ENCODE data around the gene PARD3.

PARD3 gene

DNA sequence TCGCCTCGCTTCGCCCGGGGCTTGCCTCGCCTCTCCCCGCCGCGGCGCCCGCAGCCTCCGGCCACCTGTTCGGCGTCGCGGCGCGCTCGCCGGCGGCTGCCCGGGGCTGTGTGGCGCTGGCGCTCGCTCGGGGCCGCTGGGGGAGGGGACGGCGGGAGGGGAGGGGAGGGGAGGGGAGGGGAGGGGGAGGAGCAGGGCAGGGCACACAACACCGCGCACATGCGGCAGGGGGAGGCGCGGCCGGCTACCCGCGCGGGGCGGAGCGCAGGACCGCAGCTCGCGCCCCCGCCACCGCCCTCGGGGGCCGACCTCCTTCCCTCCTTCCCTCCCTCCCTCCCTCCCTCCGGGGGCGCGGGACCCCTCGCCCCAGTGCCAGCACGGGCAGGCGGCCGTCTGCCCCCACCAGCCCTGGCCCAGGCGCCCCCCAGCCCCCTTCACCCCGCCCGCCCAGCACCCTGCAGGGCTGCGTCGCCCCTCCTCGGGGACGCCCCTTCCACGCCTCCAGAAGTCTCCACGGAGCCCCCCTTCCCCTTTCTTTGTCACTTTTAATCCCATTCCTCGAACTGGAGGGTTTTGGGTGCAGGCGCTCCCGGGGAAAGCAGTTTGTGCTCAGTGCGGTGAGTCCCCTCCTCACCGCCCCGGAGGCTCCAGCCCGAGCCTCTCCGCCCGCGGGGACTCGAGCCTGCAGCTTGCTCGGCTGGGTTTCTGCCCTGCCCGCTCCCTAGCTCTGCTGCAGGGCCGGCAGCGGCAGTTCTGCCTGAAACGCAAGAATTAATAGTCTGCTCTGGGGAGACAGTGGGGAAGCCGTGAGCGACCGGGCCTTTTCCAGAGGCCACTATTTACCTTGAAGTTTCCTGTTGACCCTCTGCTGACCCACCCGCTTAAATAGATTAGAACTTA, at the start of gene PARD3:
PARD3 (minus strand) TSS at position 112 of the 900 bp plus-strand sequence. CDS start 301 bp downstream, outside the sequence.
- TF ChIP-seq, protein P1, sequence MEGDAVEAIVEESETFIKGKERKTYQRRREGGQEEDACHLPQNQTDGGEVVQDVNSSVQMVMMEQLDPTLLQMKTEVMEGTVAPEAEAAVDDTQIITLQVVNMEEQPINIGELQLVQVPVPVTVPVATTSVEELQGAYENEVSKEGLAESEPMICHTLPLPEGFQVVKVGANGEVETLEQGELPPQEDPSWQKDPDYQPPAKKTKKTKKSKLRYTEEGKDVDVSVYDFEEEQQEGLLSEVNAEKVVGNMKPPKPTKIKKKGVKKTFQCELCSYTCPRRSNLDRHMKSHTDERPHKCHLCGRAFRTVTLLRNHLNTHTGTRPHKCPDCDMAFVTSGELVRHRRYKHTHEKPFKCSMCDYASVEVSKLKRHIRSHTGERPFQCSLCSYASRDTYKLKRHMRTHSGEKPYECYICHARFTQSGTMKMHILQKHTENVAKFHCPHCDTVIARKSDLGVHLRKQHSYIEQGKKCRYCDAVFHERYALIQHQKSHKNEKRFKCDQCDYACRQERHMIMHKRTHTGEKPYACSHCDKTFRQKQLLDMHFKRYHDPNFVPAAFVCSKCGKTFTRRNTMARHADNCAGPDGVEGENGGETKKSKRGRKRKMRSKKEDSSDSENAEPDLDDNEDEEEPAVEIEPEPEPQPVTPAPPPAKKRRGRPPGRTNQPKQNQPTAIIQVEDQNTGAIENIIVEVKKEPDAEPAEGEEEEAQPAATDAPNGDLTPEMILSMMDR (IDR thresholded peaks at IDR 0.05), result no peak

DNA sequence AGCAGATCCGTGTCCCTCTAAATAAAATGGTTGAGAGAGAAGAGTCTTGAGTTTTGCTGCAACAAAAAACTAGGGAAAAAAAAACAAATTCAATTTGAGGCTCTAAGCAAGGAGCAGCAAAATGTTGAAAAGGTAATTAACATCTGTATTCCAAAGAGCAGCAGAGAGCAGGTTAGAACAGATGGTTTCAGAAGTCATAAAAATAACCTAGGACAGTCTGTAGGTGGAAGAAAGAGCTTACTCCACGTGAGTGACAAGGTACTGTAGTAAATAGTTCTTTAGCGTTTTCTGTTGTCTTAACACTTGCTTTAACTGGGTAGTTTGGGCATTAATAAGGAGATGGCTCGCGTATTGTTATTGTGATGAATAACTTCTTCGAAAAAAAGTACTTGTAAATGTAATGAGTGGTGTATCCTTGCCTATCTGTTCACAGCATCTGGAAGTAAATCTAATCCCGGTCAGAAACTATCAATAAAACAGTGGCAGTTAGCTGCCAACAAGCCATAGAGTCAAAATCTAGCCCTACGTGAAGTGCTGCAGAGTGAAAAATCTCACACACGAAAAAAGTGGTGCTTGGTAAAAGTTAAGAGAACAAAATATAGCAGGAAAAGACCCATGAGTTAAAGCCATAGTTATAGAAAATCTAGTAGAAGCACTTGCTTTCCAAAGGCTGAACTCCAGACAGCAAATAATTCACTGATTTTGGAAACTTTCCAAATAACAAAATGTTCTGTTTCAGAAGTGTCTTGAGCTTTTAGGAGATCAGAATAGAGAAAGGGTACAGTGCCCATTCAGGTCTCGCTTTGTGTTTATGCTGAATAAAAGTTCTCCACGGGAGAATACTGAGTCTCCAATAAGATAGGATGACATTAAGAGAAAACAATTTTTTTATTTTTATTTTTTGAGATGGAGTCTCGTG, 49.3 kb upstream of the PARD3 start:
- TF ChIP-seq, protein P1 (IDR thresholded peaks at IDR 0.05), result no peak

GRCh38 chr10:34862892-34863291, 47.8 kb upstream of the PARD3 start:
- TF ChIP-seq, protein P1 (IDR thresholded peaks at IDR 0.05), result no peak

DNA sequence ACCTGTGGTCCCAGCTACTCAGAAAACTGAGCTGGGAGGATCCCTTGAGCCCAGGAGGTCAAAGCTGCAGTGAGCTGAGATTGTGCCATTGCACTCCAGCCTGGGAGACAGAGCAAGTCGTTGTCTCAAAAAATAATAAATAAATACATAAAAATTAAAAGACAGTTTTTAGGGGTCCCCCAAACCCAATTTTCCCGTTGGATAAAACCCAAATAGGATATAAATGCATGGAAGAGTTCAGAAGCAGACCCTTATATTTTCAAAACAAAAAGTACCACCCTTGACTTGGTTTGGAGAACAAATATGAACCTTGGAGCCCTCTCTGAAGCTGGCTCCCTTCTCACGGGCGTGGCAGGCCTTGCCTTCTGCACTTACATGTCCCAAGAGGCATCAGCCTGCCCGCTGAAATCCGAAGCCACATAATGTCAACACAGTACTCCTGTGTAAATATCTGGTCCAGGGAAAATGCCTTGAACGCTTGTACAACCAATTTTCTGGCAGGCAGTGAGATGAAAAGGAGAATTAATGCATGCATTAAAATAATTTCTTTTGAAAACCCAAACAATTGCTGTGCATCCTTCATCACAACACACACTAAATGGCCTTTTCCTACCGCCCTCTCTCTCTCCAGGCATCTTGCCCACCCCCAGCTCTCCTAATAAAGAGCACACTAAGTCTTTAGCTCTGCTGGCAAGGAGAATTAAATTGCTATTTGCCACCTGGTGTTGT, 46.4 kb upstream of the PARD3 start:
- TF ChIP-seq, protein P1 (IDR thresholded peaks at IDR 0.05), result no peak

DNA sequence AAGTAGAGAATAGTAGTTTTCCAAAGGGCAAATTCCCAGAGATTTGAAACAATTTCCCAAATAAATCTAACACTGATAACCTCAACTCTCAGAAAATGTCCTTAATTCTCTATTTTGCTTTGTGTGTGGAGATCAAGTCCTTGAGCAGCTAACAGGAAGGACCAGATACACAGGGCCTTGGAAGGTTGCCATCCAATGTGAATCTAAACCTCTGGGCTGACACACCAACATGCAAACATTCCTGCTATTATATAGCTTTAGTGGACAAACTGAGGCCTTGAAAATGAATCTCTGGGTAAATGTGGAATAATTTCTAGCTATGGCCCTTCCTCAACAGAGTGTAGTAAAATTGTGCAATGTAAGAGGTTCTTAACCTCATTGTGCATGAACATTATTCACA, 44.1 kb upstream of the PARD3 start:
- TF ChIP-seq, protein P1 (IDR thresholded peaks at IDR 0.05), result no peak

GRCh38 chr10:34858003-34858402, 42.9 kb upstream of the PARD3 start:
- TF ChIP-seq, protein P1 (IDR thresholded peaks at IDR 0.05), result no peak

DNA sequence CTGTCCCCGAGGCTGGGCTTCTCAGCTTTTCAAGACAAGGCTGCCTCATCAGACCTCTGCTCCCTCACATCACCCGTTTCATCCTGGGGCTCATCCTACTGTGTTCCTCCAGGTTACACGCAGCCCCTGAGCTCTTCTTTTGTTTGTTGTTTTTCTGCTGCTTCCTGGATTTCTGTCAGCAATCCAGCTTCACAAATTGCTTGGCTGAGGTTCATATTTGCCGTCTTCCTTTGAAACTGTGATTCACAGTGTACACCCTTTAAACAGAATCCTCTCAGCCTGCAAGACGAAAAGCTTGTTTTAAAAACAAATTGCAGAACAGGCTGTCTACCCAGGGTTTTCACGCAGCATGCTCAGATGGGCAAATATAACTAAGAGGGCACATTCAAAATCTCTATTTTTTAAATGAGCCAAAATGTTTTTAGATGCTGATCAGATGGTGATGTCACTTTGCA, 39.1 kb upstream of the PARD3 start:
- TF ChIP-seq, protein P1 (IDR thresholded peaks at IDR 0.05), result no peak

Data from LNCAP (cell line).